GM18511 (cell line): Measurements from ENCODE around the gene FITM1.
A peak's percentile ranks its signal among the peaks of the same experiment; 100 is the strongest.

Experiments used
- ATAC-seq: cut with Tn5 transposase; IDR thresholded peaks from one replicate; pipeline ENCODE4 v1.9.1; 2021; ENCODE audit warnings: mild to moderate bottlenecking, moderate library complexity; ENCODE audit not compliant: unreplicated experiment

The FITM1 gene

GRCh38 chr14:24159777-24160498 is 29.5 kb downstream of the FITM1 start:
- no peak for ATAC-seq

GRCh38 chr14:24160499-24160849 is 30.0 kb downstream of the FITM1 start:
- no peak for ATAC-seq

GRCh38 chr14:24160850-24161804 is 30.7 kb downstream of the FITM1 start, which contains the start of gene IRF9:
Gene IRF9, plus strand, starts transcription at chr14:24161265. Its CDS starts 880 bp downstream, at chr14:24162145.
- ATAC-seq = peak; percentile 91

- ATAC-seq = no peak
Measured at GRCh38 chr14:24162093-24162492, 31.6 kb downstream of the FITM1 start.

GRCh38 chr14:24164518-24164991 is 34.1 kb downstream of the FITM1 start:
- no peak for ATAC-seq

GRCh38 chr14:24165785-24166184 is 35.3 kb downstream of the FITM1 start:
- ATAC-seq = no peak

GRCh38 chr14:24167469-24168114 is 37.1 kb downstream of the FITM1 start:
- no peak for ATAC-seq

- ATAC-seq = peak; percentile 91
Measured at GRCh38 chr14:24171422-24172260, 41.2 kb downstream of the FITM1 start, which contains the start of gene REC8. Gene REC8, plus strand, starts transcription at chr14:24172080. Its CDS starts 473 bp downstream, at chr14:24172553.

- no peak for ATAC-seq
Measured at GRCh38 chr14:24172261-24172860, 41.9 kb downstream of the FITM1 start.

GRCh38 chr14:24172871-24173281 is 42.4 kb downstream of the FITM1 start:
- no peak for ATAC-seq

GRCh38 chr14:24176599-24176998 is 46.1 kb downstream of the FITM1 start:
- ATAC-seq = no peak

- ATAC-seq = no peak
Measured at GRCh38 chr14:24177041-24177825, 46.8 kb downstream of the FITM1 start.

GRCh38 chr14:24177891-24178290 is 47.4 kb downstream of the FITM1 start:
- no peak for ATAC-seq

GRCh38 chr14:24178399-24179178 is 48.1 kb downstream of the FITM1 start:
- ATAC-seq = no peak

- no peak for ATAC-seq
Measured at GRCh38 chr14:24179294-24179960, 49.0 kb downstream of the FITM1 start.

GRCh38 chr14:24179961-24180796 is 49.7 kb downstream of the FITM1 start:
- ATAC-seq = no peak
